D721Med (cell line): ENCODE measurements around the gene SRSF10.

ENCODE experiments used
- DNase-seq: peaks from one replicate; pipeline ENCODE4 v3.0.0; 2011; ENCODE audit warnings: low spot score; ENCODE audit not compliant: insufficient read length
- FAIRE-seq: peaks from 2 replicates; lab custom pipeline; 2011; peaks lifted over from hg19 to GRCh38; lab: Jason Lieb, UNC
- CTCF ChIP-seq: IDR thresholded peaks from 2 replicates; pipeline ENCODE4 v1.5.1; 2012; ENCODE audit warnings: mild to moderate bottlenecking, control low read depth; ENCODE audit not compliant: insufficient read depth; ENCODE audit errors: missing control alignments

SRSF10 gene

GRCh38 chr1:24005163-24005562 lies 25.0 kb upstream of the SRSF10 start:
- no peak for TF ChIP-seq CTCF
- no peak for FAIRE-seq

GRCh38 chr1:24004132-24004531 lies 24.0 kb upstream of the SRSF10 start:
- no peak for FAIRE-seq
- DNase-seq = no peak
- no peak for TF ChIP-seq CTCF

More at GRCh38 chr1:24005163-24005562, 25.0 kb upstream of the SRSF10 start:
- no peak for DNase-seq

- DNase-seq (no peak), FAIRE-seq (no peak)
These were observed 23.3 kb upstream of the SRSF10 start for GRCh38 chr1:24003331-24003972.

GRCh38 chr1:24002695-24003094 lies 22.6 kb upstream of the SRSF10 start:
- DNase-seq = no peak
- FAIRE-seq = no peak
- TF ChIP-seq CTCF = no peak

More at GRCh38 chr1:24003331-24003972, 23.3 kb upstream of the SRSF10 start:
- TF ChIP-seq CTCF = no peak

- DNase-seq = no peak
- no peak for FAIRE-seq
- no peak for TF ChIP-seq CTCF
These were observed 19.1 kb upstream of the SRSF10 start for GRCh38 chr1:23999156-23999671.

- FAIRE-seq (no peak), DNase-seq (no peak)
- no peak for TF ChIP-seq CTCF
These were observed 17.7 kb upstream of the SRSF10 start for GRCh38 chr1:23997812-23998211.

- FAIRE-seq (no peak), DNase-seq (no peak)
- no peak for TF ChIP-seq CTCF
These were observed 16.6 kb upstream of the SRSF10 start for GRCh38 chr1:23996700-23997229.
